Prostate gland (tissue), 2 donors: ENCODE results near the gene SLC24A4. TPM values are rescaled to one million over a fixed set of nuclear protein-coding genes. Genes with fewer than 3 reads are reported as not detected.

ENCODE experiments used
- DNase-seq: peaks from one replicate; pipeline ENCODE4 v3.0.0-alpha.2; 2019; ENCODE audit warnings: low spot score
- H3K27ac ChIP-seq, 2 donors: fragments of 200-600 bp; sonication (generic); 2 replicates each; pipeline ENCODE4 v1.5.1; 2017 to 2019
- H3K27me3 ChIP-seq: fragments of 200-600 bp; sonication (generic); replicated peaks from 2 replicates; pipeline ENCODE4 v1.5.1; 2019; ENCODE audit not compliant: insufficient read depth
- H3K36me3 ChIP-seq, 2 donors: fragments of 200-600 bp; sonication (generic); 1 replicate in 1 of 2; 2 replicates in 1 of 2; pipeline versions ENCODE4 v1.5.1 to v1.8.1; 2017 to 2019
- H3K4me1 ChIP-seq: fragments of 200-600 bp; sonication (generic); replicated peaks from 2 replicates; pipeline ENCODE4 v1.5.1; 2019
- H3K4me3 ChIP-seq, 2 donors: fragments of 200-600 bp; sonication (generic); 2 replicates each; pipeline ENCODE4 v1.5.1; 2017 to 2019
- H3K9me3 ChIP-seq: fragments of 200-600 bp; sonication (generic); 2 replicates; pipeline ENCODE4 v1.5.1; 2017
- POLR2A ChIP-seq: fragments of 450-650 bp; IDR thresholded peaks from one replicate; pipeline ENCODE4 v1.6.1; 2016; ENCODE audit warnings: antibody characterized with exemption, mild to moderate bottlenecking
- POLR2AphosphoS5 ChIP-seq: sonication (generic); formaldehyde crosslinking; IDR thresholded peaks from one replicate; pipeline ENCODE4 v1.6.1; 2017; ENCODE audit warnings: antibody characterized with exemption
- WGBS: methylation state at CpG from one replicate; pipeline ENCODE4 v1.1.5; 2018; 5-methylcytosine and 5-hydroxymethylcytosine counted together
- intact Hi-C: fragments of 100-400 bp; cut with DNase I; formaldehyde crosslinking; loops from one replicate; pipeline ENCODE4 v1.14.2; 2022
- total RNA-seq, 2 donors: library from RNA; depleted of rRNA; stranded (reverse); fragments of >200 nt; gene quantifications; one replicate each; pipeline ENCODE4 v1.1.0, GENCODE V29; 2016
- TF ChIP-seq, protein P1 (sequence below), 4 experiments: fragments of 200-600 bp in 2 of 4; fragments of 450-650 bp in 2 of 4; sonication (generic) in 2 of 4; IDR thresholded peaks; 1 replicate in 3 of 4; 2 replicates in 1 of 4; pipeline ENCODE4 v1.5.1; 2016 to 2019; ENCODE audit warnings: antibody characterized with exemption in 4 of 4, mild to moderate bottlenecking in 2 of 4, moderate library complexity in 2 of 4

SLC24A4 gene
- total RNA-seq, 2 donors from 2014 or later, result 0.82 to 7.2 TPM

DNA sequence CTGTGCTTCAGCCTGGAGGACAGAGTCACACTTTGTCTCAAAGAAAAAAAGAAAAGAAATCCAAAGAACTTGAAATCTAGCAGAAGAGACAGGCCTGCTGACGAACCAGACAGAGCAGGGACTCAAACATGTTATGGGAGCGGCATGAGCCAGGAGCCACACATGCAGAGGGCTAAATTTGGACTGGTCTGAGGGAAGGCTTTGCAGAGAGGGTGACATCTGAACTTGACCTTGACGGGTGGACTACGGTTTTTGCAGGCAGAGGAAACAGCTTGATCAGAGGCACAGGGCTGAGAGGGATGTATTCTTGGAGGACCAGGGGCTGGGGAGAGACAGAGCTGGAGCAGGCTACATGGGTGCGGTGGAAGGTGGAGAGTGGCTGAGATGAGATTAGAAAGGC lies 20.5 kb upstream of the SLC24A4 start:
- no peaks in the 10 kb centered on the region for H3K4me1 ChIP-seq
- WGBS, result 82% methylated on average over 5 of the region's 5 CpGs
- DNase-seq, result no peak

GRCh38 chr14:92308716-92309115 lies 14.2 kb upstream of the SLC24A4 start:
- Histone ChIP-seq H3K36me3 (no peaks in the 10 kb centered on the region), H3K27ac (no peak overlapping the region), H3K4me3 (no peak overlapping the region), H3K27me3 (no peaks in the 10 kb centered on the region), H3K9me3 (no peaks in the 10 kb centered on the region), H3K4me1 (no peaks in the 10 kb centered on the region)
- intact Hi-C loops, result no loop called here
- 40% methylated on average over 8 of the region's 8 CpGs for WGBS
- no peak for DNase-seq
- TF ChIP-seq POLR2A, result no peak
- TF ChIP-seq, protein P1, sequence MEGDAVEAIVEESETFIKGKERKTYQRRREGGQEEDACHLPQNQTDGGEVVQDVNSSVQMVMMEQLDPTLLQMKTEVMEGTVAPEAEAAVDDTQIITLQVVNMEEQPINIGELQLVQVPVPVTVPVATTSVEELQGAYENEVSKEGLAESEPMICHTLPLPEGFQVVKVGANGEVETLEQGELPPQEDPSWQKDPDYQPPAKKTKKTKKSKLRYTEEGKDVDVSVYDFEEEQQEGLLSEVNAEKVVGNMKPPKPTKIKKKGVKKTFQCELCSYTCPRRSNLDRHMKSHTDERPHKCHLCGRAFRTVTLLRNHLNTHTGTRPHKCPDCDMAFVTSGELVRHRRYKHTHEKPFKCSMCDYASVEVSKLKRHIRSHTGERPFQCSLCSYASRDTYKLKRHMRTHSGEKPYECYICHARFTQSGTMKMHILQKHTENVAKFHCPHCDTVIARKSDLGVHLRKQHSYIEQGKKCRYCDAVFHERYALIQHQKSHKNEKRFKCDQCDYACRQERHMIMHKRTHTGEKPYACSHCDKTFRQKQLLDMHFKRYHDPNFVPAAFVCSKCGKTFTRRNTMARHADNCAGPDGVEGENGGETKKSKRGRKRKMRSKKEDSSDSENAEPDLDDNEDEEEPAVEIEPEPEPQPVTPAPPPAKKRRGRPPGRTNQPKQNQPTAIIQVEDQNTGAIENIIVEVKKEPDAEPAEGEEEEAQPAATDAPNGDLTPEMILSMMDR (IDR thresholded peaks at IDR 0.05), result no peak
- TF ChIP-seq POLR2AphosphoS5, result no peak

More for the DNA sequence above, 20.5 kb upstream of the SLC24A4 start:
- H3K27ac ChIP-seq, result no peak overlapping the region
- H3K4me3 ChIP-seq, result no peak overlapping the region
- H3K36me3 ChIP-seq, result no peaks in the 10 kb centered on the region
- intact Hi-C loops, result no loop called here
- peaks cover 1% of the 10 kb centered on the region for H3K27me3 ChIP-seq
- H3K9me3 ChIP-seq, result no peaks in the 10 kb centered on the region
- TF ChIP-seq POLR2AphosphoS5 (no peak), POLR2A (no peak)
- TF ChIP-seq, protein P1 (IDR thresholded peaks at IDR 0.05), result no peak

DNA sequence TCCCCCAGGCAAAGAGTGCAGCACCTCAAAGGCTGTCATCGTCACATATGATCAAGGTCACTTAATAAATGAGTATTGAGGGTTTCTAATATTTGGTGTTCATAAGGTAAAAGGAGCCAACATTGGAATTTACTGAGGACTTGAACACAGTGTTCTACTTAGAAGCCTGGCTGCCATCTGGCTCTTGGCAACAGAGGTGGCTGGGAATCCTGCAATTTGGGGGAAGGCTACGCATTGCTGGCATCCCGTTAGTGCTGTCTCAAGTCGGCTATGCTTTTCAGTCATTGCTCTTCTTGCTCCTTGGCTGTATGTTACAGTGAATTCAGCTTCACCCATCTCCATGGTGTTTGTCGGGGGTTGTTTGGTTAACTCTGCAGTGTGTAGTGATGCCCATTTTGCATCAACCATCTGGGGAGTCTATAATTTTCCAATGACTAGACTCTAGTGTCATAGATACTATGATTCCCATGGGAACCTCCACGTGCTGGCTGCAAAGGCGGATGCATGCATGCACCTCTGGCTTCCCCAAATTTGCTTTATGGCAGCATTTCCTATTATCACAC lies 12.9 kb upstream of the SLC24A4 start:
- Histone ChIP-seq H3K36me3 (no peaks in the 10 kb centered on the region), H3K4me1 (no peaks in the 10 kb centered on the region), H3K27me3 (no peaks in the 10 kb centered on the region), H3K9me3 (no peaks in the 10 kb centered on the region), H3K27ac (no peak overlapping the region), H3K4me3 (no peak overlapping the region)
- intact Hi-C loops, result no loop called here
- TF ChIP-seq, protein P1 (IDR thresholded peaks at IDR 0.05), result no peak
- TF ChIP-seq POLR2A (no peak), POLR2AphosphoS5 (no peak)
- no peak for DNase-seq
- 75% methylated on average over 7 of the region's 7 CpGs for WGBS

- H3K27me3 ChIP-seq, result no peaks in the 10 kb centered on the region
- H3K27ac ChIP-seq, result no peak overlapping the region
- H3K36me3 ChIP-seq, result no peaks in the 10 kb centered on the region
- H3K4me1 ChIP-seq, result no peaks in the 10 kb centered on the region
- intact Hi-C loops, result no loop called here
- H3K9me3 ChIP-seq, result no peaks in the 10 kb centered on the region
- TF ChIP-seq POLR2A, result no peak
- TF ChIP-seq, protein P1 (IDR thresholded peaks at IDR 0.05), result no peak
- DNase-seq, result no peak
- WGBS, result 82% methylated on average over 6 of the region's 6 CpGs
- no peak overlapping the region for H3K4me3 ChIP-seq
Observed at GRCh38 chr14:92310776-92311375, 12.1 kb upstream of the SLC24A4 start.

- Histone ChIP-seq H3K27ac (no peak overlapping the region), H3K4me3 (no peak overlapping the region), H3K9me3 (no peaks in the 10 kb centered on the region), H3K4me1 (no peaks in the 10 kb centered on the region), H3K27me3 (no peaks in the 10 kb centered on the region), H3K36me3 (no peaks in the 10 kb centered on the region)
- DNase-seq, result no peak
- intact Hi-C loops, result no loop called here
- TF ChIP-seq, protein P1 (IDR thresholded peaks at IDR 0.05), result no peak
- TF ChIP-seq POLR2AphosphoS5 (no peak), POLR2A (no peak)
- 74% methylated on average over 1 of the region's 1 CpG for WGBS
Observed at GRCh38 chr14:92314182-92314581, 8.8 kb upstream of the SLC24A4 start.
